HAP-1 (cell line): Measurements from ENCODE around the gene SLC30A2.

Experiments used
- DNase-seq, 2 experiments: peaks; one replicate each; pipeline ENCODE4 v3.0.0-alpha.2; 2016 to 2020; ENCODE audit warnings: low spot score in 2 of 2
- H3K27me3 ChIP-seq: fragments of 250-450 bp; sonication (Bioruptor Pico); 2 replicates; pipeline ENCODE4 v1.5.1; 2020; ENCODE audit warnings: low read depth, mild to moderate bottlenecking, moderate library complexity
- H3K36me3 ChIP-seq: fragments of 250-450 bp; sonication (Bioruptor Pico); replicated peaks from 2 replicates; pipeline ENCODE4 v1.5.1; 2020; ENCODE audit warnings: mild to moderate bottlenecking
- H3K4me1 ChIP-seq: fragments of 250-450 bp; sonication (Bioruptor Pico); 2 replicates; pipeline ENCODE4 v1.5.1; 2020; ENCODE audit warnings: mild to moderate bottlenecking
- H3K4me3 ChIP-seq: fragments of 250-450 bp; sonication (Bioruptor Pico); 2 replicates; pipeline ENCODE4 v1.5.1; 2020; ENCODE audit warnings: mild to moderate bottlenecking, moderate library complexity
- H3K9me3 ChIP-seq: fragments of 250-450 bp; sonication (Bioruptor Pico); 2 replicates; pipeline ENCODE4 v1.5.1; 2020; ENCODE audit warnings: mild to moderate bottlenecking, moderate library complexity
- in situ Hi-C: fragments of 300-500 bp; cut with MboI; formaldehyde crosslinking; loops from 3 replicates; pipeline ENCODE4 v1.14.3; 2020; ENCODE audit warnings: low sequenced_read_pairs, inconsistent platforms, mixed read lengths

SLC30A2 gene

GRCh38 chr1:26019641-26020315 lies 26.1 kb downstream of the SLC30A2 start:
- H3K27me3 ChIP-seq, result no peaks in the 10 kb centered on the region
- in situ Hi-C loops, result no loop called here
- no peak for DNase-seq
- no peak overlapping the region for H3K4me3 ChIP-seq
- H3K4me1 ChIP-seq, result peaks cover 3% of the 10 kb centered on the region; the same call in 1 of the 2 replicates
- H3K9me3 ChIP-seq, result no peaks in the 10 kb centered on the region
- H3K36me3 ChIP-seq, result no peaks in the 10 kb centered on the region

DNA sequence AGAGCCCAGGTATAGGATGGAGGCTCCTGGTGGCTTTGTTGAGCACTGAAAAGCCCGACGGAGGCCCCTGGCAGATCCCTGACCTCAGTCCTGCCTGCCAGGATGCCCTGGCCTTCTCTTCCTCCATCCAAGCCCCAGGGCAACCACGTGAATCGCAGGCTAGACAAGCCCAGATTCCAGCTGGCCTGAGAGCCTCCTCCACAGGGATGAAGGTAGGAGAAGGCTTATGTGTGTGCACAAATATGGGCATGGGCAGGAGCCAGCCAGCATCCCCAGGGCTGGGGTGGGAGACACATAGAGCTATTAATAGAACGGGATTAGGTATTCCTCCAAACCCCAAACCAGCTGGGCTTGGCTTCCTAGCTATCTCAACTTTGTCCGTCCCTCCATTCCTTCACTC lies 28.3 kb downstream of the SLC30A2 start:
- no peaks in the 10 kb centered on the region for H3K9me3 ChIP-seq
- no peaks in the 10 kb centered on the region for H3K36me3 ChIP-seq
- H3K27me3 ChIP-seq, result no peaks in the 10 kb centered on the region
- H3K4me3 ChIP-seq, result no peak overlapping the region
- DNase-seq, result no peak
- in situ Hi-C loops, result no loop called here
- H3K4me1 ChIP-seq, result peaks cover 3% of the 10 kb centered on the region; the same call in 1 of the 2 replicates

GRCh38 chr1:26016953-26017545 lies 28.9 kb downstream of the SLC30A2 start:
- DNase-seq, result no peak
- Histone ChIP-seq H3K27me3 (no peaks in the 10 kb centered on the region), H3K9me3 (no peaks in the 10 kb centered on the region), H3K4me1 (peaks cover 3% of the 10 kb centered on the region; the same call in 1 of the 2 replicates), H3K4me3 (no peak overlapping the region), H3K36me3 (no peaks in the 10 kb centered on the region)
- in situ Hi-C loops, result no loop called here

DNA sequence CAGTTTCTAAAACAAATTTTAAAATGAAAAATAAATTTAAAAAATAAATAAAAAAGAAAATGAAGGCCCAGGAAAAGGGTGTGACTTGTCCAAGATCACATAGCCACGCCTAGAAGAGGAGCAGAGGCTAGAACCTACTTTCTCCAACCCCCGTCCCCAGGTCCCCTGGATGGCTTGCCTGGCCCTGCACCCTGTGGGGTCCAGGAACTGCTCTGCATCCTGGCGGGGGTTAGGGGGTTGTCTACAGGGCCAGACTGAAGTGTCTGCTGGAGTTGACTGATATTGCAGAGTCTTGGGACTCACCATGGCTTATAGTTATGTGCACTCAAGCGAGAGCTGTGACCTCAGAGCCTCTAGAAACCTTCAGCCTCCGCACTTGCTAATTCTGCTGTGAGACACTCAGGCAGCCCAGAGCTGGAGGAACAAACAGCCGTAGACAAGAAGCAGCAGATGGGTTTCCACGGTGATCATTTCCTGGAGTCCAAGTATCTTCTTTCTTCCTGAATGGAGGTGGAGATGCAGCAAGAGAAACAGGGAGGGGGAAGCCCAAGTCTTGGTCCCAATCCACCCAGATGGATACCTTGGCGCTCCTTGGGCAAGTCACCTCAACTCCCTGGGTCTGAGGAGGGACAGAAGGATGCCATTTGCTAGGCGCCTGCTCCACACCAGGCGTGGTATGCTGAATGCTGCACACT lies 29.5 kb downstream of the SLC30A2 start:
- peaks cover 3% of the 10 kb centered on the region; the same call in 1 of the 2 replicates for H3K4me1 ChIP-seq
- no peak overlapping the region for H3K4me3 ChIP-seq
- no peaks in the 10 kb centered on the region for H3K36me3 ChIP-seq
- no peaks in the 10 kb centered on the region for H3K9me3 ChIP-seq
- in situ Hi-C loops, result no loop called here
- H3K27me3 ChIP-seq, result no peaks in the 10 kb centered on the region
- no peak for DNase-seq

- Histone ChIP-seq H3K9me3 (no peaks in the 10 kb centered on the region), H3K27me3 (no peaks in the 10 kb centered on the region), H3K4me3 (no peak overlapping the region), H3K36me3 (no peaks in the 10 kb centered on the region), H3K4me1 (peaks cover 3% of the 10 kb centered on the region; the same call in 1 of the 2 replicates)
- in situ Hi-C loops, result no loop called here
- peak; percentile 27 to 45 for DNase-seq
Observed at GRCh38 chr1:26015358-26015757, 30.6 kb downstream of the SLC30A2 start.

DNA sequence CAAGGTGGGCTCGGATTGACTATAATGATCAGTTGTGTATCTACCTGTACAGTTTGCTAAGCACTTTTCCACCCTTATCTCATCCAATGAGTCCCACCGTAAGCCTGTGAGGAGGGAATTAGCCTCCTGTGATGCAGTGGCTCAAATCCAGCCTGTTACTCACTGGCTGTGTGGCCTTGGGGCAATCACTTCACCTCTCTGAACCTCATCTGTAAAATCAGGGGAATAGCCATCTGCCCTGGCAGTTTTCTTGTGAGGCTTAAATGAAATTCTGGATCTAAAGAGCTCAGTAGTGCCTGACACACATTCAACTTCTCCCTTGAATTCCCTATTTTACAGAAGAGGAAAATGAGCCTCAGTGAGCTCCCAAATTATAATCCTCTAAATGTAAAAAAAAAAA lies 31.7 kb downstream of the SLC30A2 start:
- H3K27me3 ChIP-seq, result no peaks in the 10 kb centered on the region
- in situ Hi-C loops, result no loop called here
- H3K4me1 ChIP-seq, result peaks cover 3% of the 10 kb centered on the region; the same call in 1 of the 2 replicates
- DNase-seq, result no peak
- H3K36me3 ChIP-seq, result no peaks in the 10 kb centered on the region
- no peaks in the 10 kb centered on the region for H3K9me3 ChIP-seq
- no peak overlapping the region for H3K4me3 ChIP-seq

DNA sequence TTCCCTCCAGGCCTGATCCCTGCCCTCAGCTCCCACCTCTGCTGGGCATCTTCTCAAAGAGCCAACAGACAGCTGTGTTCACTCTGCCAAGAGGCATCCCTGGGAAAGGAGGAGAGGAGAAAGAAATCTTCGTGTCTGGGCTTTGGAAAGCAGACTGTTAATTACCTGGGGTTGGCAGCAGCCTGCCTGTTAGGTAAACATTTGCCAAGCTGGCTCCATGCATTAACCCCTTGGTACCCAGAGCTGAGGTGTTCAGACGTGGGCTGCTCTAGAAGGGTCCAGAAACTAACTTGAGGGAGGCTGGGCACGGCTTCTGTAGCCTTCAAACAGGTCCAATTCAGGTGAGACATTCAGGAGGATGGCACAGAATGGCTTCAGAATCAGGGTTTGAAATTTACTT lies 33.1 kb downstream of the SLC30A2 start:
- peaks cover 3% of the 10 kb centered on the region; the same call in 1 of the 2 replicates for H3K4me1 ChIP-seq
- no peak for DNase-seq
- H3K36me3 ChIP-seq, result no peaks in the 10 kb centered on the region
- in situ Hi-C loops, result no loop called here
- no peaks in the 10 kb centered on the region for H3K9me3 ChIP-seq
- H3K27me3 ChIP-seq, result no peaks in the 10 kb centered on the region
- no peak overlapping the region for H3K4me3 ChIP-seq

GRCh38 chr1:26010825-26011224 lies 35.1 kb downstream of the SLC30A2 start:
- H3K27me3 ChIP-seq, result no peaks in the 10 kb centered on the region
- H3K4me1 ChIP-seq, result peaks cover 3% of the 10 kb centered on the region; the same call in 1 of the 2 replicates
- no peaks in the 10 kb centered on the region for H3K36me3 ChIP-seq
- in situ Hi-C loops, result no loop called here
- H3K9me3 ChIP-seq, result no peaks in the 10 kb centered on the region
- DNase-seq, result peak; percentile 32 to 41
- H3K4me3 ChIP-seq, result no peak overlapping the region

DNA sequence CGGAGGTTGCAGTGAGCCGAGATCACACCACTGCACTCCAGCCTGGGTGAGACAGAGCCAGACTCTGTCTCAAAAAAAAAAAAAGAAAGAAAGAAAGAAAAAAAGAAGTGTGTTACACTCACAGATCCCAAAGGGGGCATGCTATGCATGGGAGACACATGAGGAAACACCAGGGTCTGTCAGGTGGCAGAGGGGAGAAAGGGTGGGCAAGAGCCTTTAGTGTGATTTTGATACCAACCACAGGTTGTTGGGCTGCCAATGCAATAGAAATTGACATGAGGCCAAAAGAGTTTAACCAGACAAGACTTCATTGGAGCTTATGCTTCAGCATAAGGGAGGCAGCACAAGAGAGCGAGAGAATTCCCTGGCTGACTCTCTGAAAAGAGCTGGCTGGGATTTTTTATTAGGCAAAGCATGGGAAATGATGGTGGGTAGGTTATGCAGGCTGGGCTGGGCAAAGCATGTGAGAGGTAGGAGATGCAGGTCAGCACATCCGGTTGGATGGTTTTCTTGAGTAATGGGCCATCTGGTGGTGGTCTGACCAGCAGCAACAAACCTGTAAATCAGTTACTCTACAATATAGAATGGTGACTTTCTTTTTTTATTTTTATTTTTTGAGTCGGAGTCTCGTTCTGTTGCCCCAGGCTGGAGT lies 36.0 kb downstream of the SLC30A2 start:
- in situ Hi-C loops, result no loop called here
- peak; percentile 10 to 49 for DNase-seq
- Histone ChIP-seq H3K4me1 (no peaks in the 10 kb centered on the region), H3K9me3 (no peaks in the 10 kb centered on the region), H3K36me3 (no peaks in the 10 kb centered on the region), H3K27me3 (no peaks in the 10 kb centered on the region), H3K4me3 (no peak overlapping the region)

GRCh38 chr1:26006710-26007109 lies 39.2 kb downstream of the SLC30A2 start:
- Histone ChIP-seq H3K4me1 (no peaks in the 10 kb centered on the region), H3K9me3 (no peaks in the 10 kb centered on the region), H3K4me3 (no peak overlapping the region), H3K27me3 (no peaks in the 10 kb centered on the region), H3K36me3 (no peaks in the 10 kb centered on the region)
- in situ Hi-C loops, result no loop called here
- DNase-seq, result no peak

DNA sequence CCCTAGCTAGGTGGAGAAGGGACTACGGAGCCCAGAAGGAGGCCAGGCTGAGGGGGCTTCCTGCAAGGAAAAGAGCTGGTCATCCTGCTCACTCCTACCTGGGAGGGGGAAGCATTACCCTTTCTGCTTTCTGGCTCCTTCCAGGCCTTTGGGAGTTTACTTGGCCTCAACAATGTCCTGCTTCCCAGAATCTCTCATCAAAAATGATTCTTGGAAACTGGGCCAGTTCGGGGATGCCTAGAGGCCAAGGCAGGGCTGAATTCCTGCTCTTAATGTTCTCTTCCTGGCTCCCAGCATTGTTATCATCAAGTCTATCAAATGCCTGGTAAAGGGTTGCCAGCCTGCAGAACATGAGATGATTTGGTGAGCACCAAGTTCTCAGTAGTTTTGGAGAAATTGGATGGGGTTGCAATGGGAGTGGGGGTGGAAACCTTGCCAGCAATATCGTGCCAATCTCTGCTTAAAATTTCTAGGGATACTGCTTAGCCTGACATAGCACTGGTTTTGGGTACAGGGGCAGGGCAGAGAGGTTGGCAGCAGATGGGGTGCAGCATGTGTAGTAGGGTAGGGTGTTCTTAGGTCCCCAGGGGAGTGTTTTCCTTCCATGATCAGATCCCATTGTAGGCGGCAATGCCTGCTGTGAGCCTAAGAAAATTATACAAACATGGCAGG lies 40.3 kb downstream of the SLC30A2 start:
- in situ Hi-C loops, result no loop called here
- no peak for DNase-seq
- Histone ChIP-seq H3K27me3 (no peaks in the 10 kb centered on the region), H3K4me3 (no peak overlapping the region), H3K9me3 (no peaks in the 10 kb centered on the region), H3K4me1 (no peaks in the 10 kb centered on the region), H3K36me3 (no peaks in the 10 kb centered on the region)

GRCh38 chr1:26003756-26004155 lies 42.2 kb downstream of the SLC30A2 start:
- no peak for DNase-seq
- Histone ChIP-seq H3K36me3 (no peaks in the 10 kb centered on the region), H3K4me3 (no peak overlapping the region), H3K4me1 (peaks cover under 1% of the 10 kb centered on the region; the same call in 1 of the 2 replicates), H3K9me3 (no peaks in the 10 kb centered on the region), H3K27me3 (no peaks in the 10 kb centered on the region)
- in situ Hi-C loops, result no loop called here

GRCh38 chr1:26003262-26003661 lies 42.7 kb downstream of the SLC30A2 start:
- no peak overlapping the region for H3K4me3 ChIP-seq
- in situ Hi-C loops, result no loop called here
- no peak for DNase-seq

More at GRCh38 chr1:26003262-26003661, 42.7 kb downstream of the SLC30A2 start:
- no peaks in the 10 kb centered on the region for H3K27me3 ChIP-seq
- H3K9me3 ChIP-seq, result no peaks in the 10 kb centered on the region
- peaks cover 5% of the 10 kb centered on the region for H3K4me1 ChIP-seq
- H3K36me3 ChIP-seq, result no peaks in the 10 kb centered on the region
